ENCODE results near the gene CITED4.

Gene CITED4

GRCh38 chr1:40824591-40825434 lies 37.4 kb downstream of the CITED4 start:
- no peak overlapping the region for H3K4me2 ChIP-seq
- H3K27me3 ChIP-seq (ENCODE audit: insufficient read depth, low read depth), result no peaks in the 10 kb centered on the region
- H3K27ac ChIP-seq, result no peak overlapping the region
- no peak overlapping the region for H3K9ac ChIP-seq
- H3K36me3 ChIP-seq (ENCODE audit: insufficient read depth), result no peaks in the 10 kb centered on the region
- H3K79me2 ChIP-seq (ENCODE audit: insufficient read depth, low read depth), result no peaks in the 10 kb centered on the region
- no peaks in the 10 kb centered on the region for H3K4me1 ChIP-seq (ENCODE audit: low read depth, poor library complexity, severe bottlenecking)
- no peak overlapping the region for H3K4me3 ChIP-seq (IDR thresholded peaks at IDR 0.05; ENCODE audit: insufficient read depth, low read depth, low read length)
- no peak overlapping the region for H2AFZ ChIP-seq (ENCODE audit: low read depth)
- H4K20me1 ChIP-seq (ENCODE audit: insufficient read depth), result no peaks in the 10 kb centered on the region
- no peak for TF ChIP-seq CTCF (conservative IDR thresholded peaks at IDR 0.05; ENCODE audit: low read depth, low read length)

- no peaks in the 10 kb centered on the region for H3K4me1 ChIP-seq (ENCODE audit: low read depth, poor library complexity, severe bottlenecking)
- H3K27me3 ChIP-seq (ENCODE audit: insufficient read depth, low read depth), result no peaks in the 10 kb centered on the region
- H2AFZ ChIP-seq (ENCODE audit: low read depth), result no peak overlapping the region
- no peaks in the 10 kb centered on the region for H4K20me1 ChIP-seq (ENCODE audit: insufficient read depth)
- no peak overlapping the region for H3K27ac ChIP-seq
- H3K79me2 ChIP-seq (ENCODE audit: insufficient read depth, low read depth), result no peaks in the 10 kb centered on the region
- H3K4me2 ChIP-seq, result no peak overlapping the region
- no peaks in the 10 kb centered on the region for H3K36me3 ChIP-seq (ENCODE audit: insufficient read depth)
- TF ChIP-seq CTCF (conservative IDR thresholded peaks at IDR 0.05; ENCODE audit: low read depth, low read length), result no peak
- no peak overlapping the region for H3K4me3 ChIP-seq (IDR thresholded peaks at IDR 0.05; ENCODE audit: insufficient read depth, low read depth, low read length)
- H3K9ac ChIP-seq, result no peak overlapping the region
These were observed 38.2 kb downstream of the CITED4 start for GRCh38 chr1:40823983-40824382.

- Histone ChIP-seq H3K4me2 (no peak overlapping the region), H3K79me2 (ENCODE audit: insufficient read depth, low read depth) (no peaks in the 10 kb centered on the region), H3K27ac (no peak overlapping the region), H4K20me1 (ENCODE audit: insufficient read depth) (no peaks in the 10 kb centered on the region), H3K27me3 (ENCODE audit: insufficient read depth, low read depth) (no peaks in the 10 kb centered on the region), H3K36me3 (ENCODE audit: insufficient read depth) (no peaks in the 10 kb centered on the region), H2AFZ (ENCODE audit: low read depth) (no peak overlapping the region), H3K4me1 (ENCODE audit: low read depth, poor library complexity, severe bottlenecking) (no peaks in the 10 kb centered on the region), H3K9ac (no peak overlapping the region), H3K4me3 (IDR thresholded peaks at IDR 0.05; ENCODE audit: insufficient read depth, low read depth, low read length) (no peak overlapping the region)
- TF ChIP-seq CTCF (conservative IDR thresholded peaks at IDR 0.05; ENCODE audit: low read depth, low read length), result no peak
These were observed 38.8 kb downstream of the CITED4 start for GRCh38 chr1:40823345-40823744.

- Histone ChIP-seq H2AFZ (ENCODE audit: low read depth) (no peak overlapping the region), H4K20me1 (ENCODE audit: insufficient read depth) (no peaks in the 10 kb centered on the region), H3K4me3 (IDR thresholded peaks at IDR 0.05; ENCODE audit: insufficient read depth, low read depth, low read length) (no peak overlapping the region), H3K4me2 (no peak overlapping the region), H3K36me3 (ENCODE audit: insufficient read depth) (no peaks in the 10 kb centered on the region), H3K79me2 (ENCODE audit: insufficient read depth, low read depth) (no peaks in the 10 kb centered on the region), H3K9ac (no peak overlapping the region), H3K4me1 (ENCODE audit: low read depth, poor library complexity, severe bottlenecking) (no peaks in the 10 kb centered on the region), H3K27me3 (ENCODE audit: insufficient read depth, low read depth) (no peaks in the 10 kb centered on the region), H3K27ac (no peak overlapping the region)
- no peak for TF ChIP-seq CTCF (conservative IDR thresholded peaks at IDR 0.05; ENCODE audit: low read depth, low read length)
These were observed 39.3 kb downstream of the CITED4 start for GRCh38 chr1:40822890-40823289.
